Measurements from ENCODE around the gene MAPK9.
"Not testable (repeated sequence)": the region's sequence is repeated elsewhere in the genome, so short reads cannot be mapped to it uniquely, and the experiment has no call there.

DNA sequence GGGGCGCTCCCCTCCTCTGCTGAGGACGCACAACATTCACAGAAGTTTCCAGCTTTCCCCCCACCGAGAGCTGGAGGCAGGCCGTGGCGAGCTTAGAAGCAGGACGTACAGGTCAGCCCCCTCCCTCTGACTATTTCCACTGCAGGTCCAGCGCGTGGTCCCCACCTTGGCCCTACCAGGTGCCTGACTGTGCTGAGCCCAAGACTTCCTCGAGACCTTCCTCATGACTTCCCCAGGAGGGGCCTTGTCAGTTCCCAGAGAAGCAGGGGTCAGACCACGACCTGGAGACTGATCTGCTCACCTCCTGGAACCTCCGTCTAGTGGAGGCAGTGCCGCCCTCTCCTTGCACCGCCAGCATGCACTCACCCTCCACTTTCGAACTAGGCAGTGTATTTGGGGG lies 7.1 kb upstream of the MAPK9 start:
- not testable (repeated sequence) for TF ChIP-seq CTCF, POLR2A (IDR thresholded peaks at IDR 0.05)

Measured in right lobe of liver (tissue), 4 donors.